IPS-18a (cell line): ENCODE results near the gene OR56B4.
"Not testable (repeated sequence)": the region's sequence is repeated elsewhere in the genome, so short reads cannot be mapped to it uniquely, and the experiment has no call there.

Source experiments
- H3K27ac ChIP-seq: one replicate; pipeline ENCODE4 v1.5.1; 2013; ENCODE audit warnings: low read length
- H3K27me3 ChIP-seq: one replicate; pipeline ENCODE4 v1.6.1; 2013; ENCODE audit warnings: mild to moderate bottlenecking, low read length; ENCODE audit not compliant: control insufficient read depth, insufficient read depth
- H3K36me3 ChIP-seq: one replicate; pipeline ENCODE4 v1.6.1; 2013; ENCODE audit warnings: low read depth, low read length; ENCODE audit not compliant: control insufficient read depth
- H3K4me1 ChIP-seq: one replicate; pipeline ENCODE4 v1.6.1; 2013; ENCODE audit warnings: low read depth, low read length; ENCODE audit not compliant: control insufficient read depth
- H3K4me3 ChIP-seq: one replicate; pipeline ENCODE4 v1.5.1; 2013; ENCODE audit warnings: low read length
- H3K9ac ChIP-seq: one replicate; pipeline ENCODE4 v1.6.1; 2013; ENCODE audit warnings: mild to moderate bottlenecking, low read length, moderate library complexity
- H3K9me3 ChIP-seq: one replicate; pipeline ENCODE4 v1.6.1; 2013; ENCODE audit warnings: low read depth, low read length; ENCODE audit not compliant: control insufficient read depth

OR56B4 gene

DNA sequence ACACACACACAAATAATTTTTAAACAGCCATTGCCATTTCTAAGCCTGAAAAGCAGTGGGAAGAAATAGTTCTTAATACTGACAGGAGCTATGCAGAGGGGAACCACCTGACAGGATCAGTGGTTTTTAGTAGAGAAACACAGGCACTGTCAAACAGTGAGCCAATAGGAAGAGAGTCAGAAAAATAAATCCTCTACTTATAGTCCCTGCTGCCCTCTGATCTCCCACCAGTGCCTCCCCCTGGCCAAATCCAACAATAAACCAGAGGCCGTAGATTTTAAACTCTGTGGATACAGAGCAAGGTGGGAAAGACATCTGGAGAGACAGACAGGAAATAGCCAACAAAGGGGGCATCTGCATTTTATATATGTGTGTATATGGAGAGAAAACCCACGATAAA is 7.9 kb upstream of the OR56B4 start:
- no peak overlapping the region for H3K27ac ChIP-seq
- H3K27me3 ChIP-seq = no peaks in the 10 kb centered on the region
- no peaks in the 10 kb centered on the region for H3K36me3 ChIP-seq
- H3K4me3 ChIP-seq = no peak overlapping the region
- no peaks in the 10 kb centered on the region for H3K9me3 ChIP-seq
- H3K9ac ChIP-seq = no peak overlapping the region
- H3K4me1 ChIP-seq = no peaks in the 10 kb centered on the region

DNA sequence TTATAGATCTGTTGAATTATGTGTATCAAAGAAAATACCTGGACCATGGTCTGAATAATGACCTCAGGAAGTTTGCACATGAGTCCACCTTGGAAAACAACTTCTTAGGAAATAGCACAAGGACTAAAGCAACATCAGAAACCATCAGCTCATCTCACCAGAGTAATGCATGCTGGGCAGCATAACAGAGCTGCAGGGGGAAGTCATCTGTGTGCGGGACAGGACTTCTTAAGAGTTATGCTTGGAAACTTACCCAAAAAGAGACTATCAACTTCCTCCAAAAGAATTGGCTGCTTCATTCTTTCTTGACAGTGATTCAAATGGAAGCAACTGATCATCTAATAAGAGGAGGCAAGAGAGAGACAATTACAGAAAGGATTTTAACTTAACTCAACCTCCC is 2.5 kb downstream of the OR56B4 start:
- Histone ChIP-seq H3K4me3 (no peak overlapping the region), H3K9ac (no peak overlapping the region), H3K36me3 (no peaks in the 10 kb centered on the region), H3K27me3 (no peaks in the 10 kb centered on the region), H3K27ac (no peak overlapping the region), H3K4me1 (no peaks in the 10 kb centered on the region), H3K9me3 (no peaks in the 10 kb centered on the region)

DNA sequence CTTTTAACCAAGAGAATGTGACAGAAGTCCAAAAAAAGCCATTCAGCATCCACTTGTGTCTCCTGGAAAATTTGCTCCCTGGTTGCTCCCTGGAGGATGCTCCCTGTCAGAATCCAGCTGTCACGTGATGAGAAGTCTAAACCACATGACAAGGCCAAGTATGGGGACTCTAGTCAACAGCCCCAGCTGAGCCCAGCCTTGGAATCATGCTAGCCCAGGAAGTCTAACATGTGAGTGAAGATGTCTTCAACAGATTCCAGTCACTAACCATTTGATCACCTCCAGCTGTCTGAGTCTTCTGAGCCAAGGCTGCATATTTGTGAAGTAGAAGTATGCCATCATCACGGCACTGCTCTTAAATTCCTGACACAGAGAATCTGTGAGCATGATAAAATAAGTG is 4.2 kb downstream of the OR56B4 start:
- Histone ChIP-seq H3K9ac (no peak overlapping the region), H3K4me3 (no peak overlapping the region), H3K27me3 (no peaks in the 10 kb centered on the region), H3K36me3 (no peaks in the 10 kb centered on the region), H3K4me1 (no peaks in the 10 kb centered on the region), H3K9me3 (no peaks in the 10 kb centered on the region), H3K27ac (no peak overlapping the region)

DNA sequence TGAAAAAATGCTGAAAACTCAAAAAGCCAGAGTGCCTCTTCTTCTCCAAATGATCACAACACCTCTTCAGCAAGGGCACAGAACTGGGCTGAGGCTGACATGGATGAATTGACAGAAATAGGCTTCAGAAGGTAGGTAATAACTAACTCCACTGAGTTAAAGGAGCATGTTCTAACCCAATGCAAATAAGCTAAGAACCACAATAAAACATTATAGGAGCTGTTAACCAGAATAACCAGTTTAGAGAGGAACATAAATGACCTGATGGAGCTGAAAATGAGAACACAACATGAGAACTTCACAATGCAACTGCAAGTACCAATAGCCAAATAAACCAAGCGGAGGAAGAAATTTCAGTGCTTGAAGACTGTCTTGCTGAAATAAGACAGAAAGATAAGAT is 9.2 kb downstream of the OR56B4 start:
- no peaks in the 10 kb centered on the region for H3K4me1 ChIP-seq
- no peaks in the 10 kb centered on the region for H3K36me3 ChIP-seq
- H3K9ac ChIP-seq = no peak overlapping the region
- no peak overlapping the region for H3K4me3 ChIP-seq
- no peak overlapping the region for H3K27ac ChIP-seq
- H3K9me3 ChIP-seq = no peaks in the 10 kb centered on the region
- H3K27me3 ChIP-seq = no peaks in the 10 kb centered on the region

DNA sequence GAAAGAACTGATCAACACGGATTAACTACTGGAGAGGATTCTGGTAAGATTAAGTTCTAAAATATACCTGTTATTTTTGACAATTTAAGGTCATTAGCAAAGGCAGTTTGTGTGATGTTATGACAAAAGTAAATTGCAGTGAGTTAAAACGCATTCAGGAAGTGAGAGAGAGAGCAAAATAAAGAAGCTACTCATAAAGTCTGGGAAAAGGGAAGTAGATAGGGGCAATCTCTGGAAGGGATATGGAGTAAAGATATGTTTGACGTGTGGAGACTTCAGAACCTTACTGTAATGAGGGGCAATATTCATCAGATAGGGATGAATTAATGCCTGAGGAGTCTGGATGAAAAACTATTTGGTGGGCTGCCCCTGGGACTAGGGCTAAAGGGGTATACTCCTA is 16.8 kb downstream of the OR56B4 start:
- Histone ChIP-seq H3K9ac (no peak overlapping the region), H3K4me1 (no peaks in the 10 kb centered on the region), H3K27ac (no peak overlapping the region), H3K36me3 (no peaks in the 10 kb centered on the region), H3K9me3 (no peaks in the 10 kb centered on the region), H3K4me3 (no peak overlapping the region), H3K27me3 (no peaks in the 10 kb centered on the region)

DNA sequence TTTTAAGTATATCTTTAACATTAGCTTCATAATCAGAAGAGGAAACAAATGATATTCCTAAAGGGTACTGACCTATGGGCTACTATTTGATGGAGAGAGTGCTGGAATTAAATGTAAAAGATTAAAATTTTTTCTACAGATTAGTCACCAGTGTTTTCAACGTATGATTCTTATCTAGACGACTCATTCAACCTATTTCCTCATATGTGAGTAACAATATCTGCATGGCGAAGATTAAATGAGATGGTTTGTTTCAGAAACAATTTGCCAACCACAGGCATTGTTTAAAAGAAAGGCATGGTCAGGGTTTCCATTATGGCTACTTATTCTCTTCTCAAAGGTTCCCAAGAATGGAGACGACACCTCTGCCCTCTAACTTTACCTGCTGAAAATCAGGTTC is 20.4 kb downstream of the OR56B4 start:
- no peak overlapping the region for H3K27ac ChIP-seq
- H3K4me1 ChIP-seq = no peaks in the 10 kb centered on the region
- H3K27me3 ChIP-seq = no peaks in the 10 kb centered on the region

DNA sequence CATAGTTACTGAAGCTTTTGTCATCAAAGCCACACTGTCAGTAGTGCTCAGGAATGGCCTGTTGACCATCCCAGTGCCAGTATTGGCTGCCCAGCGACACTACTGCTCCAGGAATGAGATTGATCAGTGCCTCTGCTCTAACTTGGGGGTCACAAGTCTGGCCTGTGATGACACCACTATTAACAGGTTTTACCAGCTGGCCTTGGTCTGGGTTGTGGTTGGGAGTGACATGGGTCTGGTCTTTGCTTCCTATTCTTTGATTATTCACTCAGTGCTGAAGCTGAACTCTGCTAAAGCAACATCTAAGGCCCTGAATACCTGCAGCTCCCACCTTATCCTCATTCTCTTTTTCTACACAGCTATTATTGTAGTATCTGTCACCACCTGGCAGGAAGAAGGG is 21.5 kb downstream of the OR56B4 start:
- H3K9ac ChIP-seq = no peak overlapping the region
- no peaks in the 10 kb centered on the region for H3K9me3 ChIP-seq
- H3K4me1 ChIP-seq = no peaks in the 10 kb centered on the region
- H3K27me3 ChIP-seq = no peaks in the 10 kb centered on the region
- H3K36me3 ChIP-seq = no peaks in the 10 kb centered on the region
- H3K4me3 ChIP-seq = no peak overlapping the region
- no peak overlapping the region for H3K27ac ChIP-seq

More for the DNA sequence above, 20.4 kb downstream of the OR56B4 start:
- H3K36me3 ChIP-seq = no peaks in the 10 kb centered on the region
- H3K9me3 ChIP-seq = no peaks in the 10 kb centered on the region
- no peak overlapping the region for H3K4me3 ChIP-seq
- H3K9ac ChIP-seq = no peak overlapping the region

DNA sequence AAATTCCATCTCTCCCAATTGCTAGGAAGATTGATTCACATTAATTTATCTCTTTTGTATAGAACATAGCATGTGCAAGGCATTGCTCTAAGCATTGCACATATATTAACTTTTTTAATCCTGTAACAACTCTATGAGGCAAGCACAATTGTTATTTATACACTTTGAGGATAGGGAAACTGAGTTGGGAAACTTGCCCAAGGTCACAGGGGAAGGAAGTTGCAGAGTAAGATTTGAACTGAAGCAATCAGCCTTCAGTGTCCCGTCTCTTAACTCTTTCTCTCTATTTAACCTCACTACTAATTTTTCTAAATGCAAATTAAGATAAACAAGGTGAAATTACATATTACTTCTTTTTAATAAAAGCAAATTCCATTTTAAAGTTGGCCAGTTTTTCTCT is 22.2 kb downstream of the OR56B4 start:
- Histone ChIP-seq H3K9me3 (no peaks in the 10 kb centered on the region), H3K4me1 (no peaks in the 10 kb centered on the region), H3K9ac (no peak overlapping the region), H3K36me3 (no peaks in the 10 kb centered on the region), H3K4me3 (no peak overlapping the region), H3K27ac (no peak overlapping the region), H3K27me3 (no peaks in the 10 kb centered on the region)

DNA sequence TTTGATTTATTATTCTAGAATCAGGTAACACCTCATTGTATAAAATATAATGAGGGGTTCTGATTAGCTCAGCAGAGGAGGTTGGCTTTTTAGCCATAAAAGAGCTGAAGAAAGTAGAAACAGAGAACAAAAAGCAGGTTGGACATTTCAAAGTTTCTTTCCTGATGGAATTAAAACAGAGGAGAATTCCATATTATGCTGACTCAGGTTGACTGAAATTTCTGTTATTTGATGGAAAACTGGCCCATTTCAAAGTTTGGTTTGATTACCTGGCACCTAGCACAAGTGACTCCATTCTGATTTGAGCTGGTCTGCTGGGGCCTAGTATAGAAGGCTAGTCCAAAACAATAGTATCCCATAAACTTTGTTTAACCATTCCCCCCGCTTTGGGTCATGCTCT is 24.9 kb downstream of the OR56B4 start:
- Histone ChIP-seq H3K4me1 (no peaks in the 10 kb centered on the region), H3K27ac (no peak overlapping the region), H3K36me3 (no peaks in the 10 kb centered on the region), H3K9me3 (no peaks in the 10 kb centered on the region), H3K9ac (no peak overlapping the region), H3K27me3 (no peaks in the 10 kb centered on the region), H3K4me3 (no peak overlapping the region)

DNA sequence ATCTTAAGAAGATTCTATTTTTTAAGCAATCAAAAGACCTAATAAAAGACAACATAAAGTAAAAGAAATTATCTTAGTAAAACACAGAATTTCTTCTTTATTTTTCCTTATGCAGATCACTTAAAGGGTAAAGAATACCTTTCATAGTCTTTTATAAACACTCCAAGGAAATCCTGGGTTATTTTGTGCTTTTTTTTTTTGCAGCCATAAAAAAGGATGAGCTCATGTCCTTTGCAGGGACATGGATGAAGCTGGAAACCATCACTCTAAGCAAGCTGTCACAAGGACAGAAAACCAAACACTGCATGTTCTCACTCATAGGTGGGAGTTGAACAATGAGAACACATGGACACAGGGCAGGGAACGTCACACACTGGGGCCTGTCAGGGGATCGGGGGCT is 28.5 kb downstream of the OR56B4 start:
- not testable (repeated sequence) for H3K27me3 ChIP-seq, H3K9me3 ChIP-seq, H3K9ac ChIP-seq, H3K27ac ChIP-seq, H3K4me3 ChIP-seq, H3K4me1 ChIP-seq, H3K36me3 ChIP-seq

DNA sequence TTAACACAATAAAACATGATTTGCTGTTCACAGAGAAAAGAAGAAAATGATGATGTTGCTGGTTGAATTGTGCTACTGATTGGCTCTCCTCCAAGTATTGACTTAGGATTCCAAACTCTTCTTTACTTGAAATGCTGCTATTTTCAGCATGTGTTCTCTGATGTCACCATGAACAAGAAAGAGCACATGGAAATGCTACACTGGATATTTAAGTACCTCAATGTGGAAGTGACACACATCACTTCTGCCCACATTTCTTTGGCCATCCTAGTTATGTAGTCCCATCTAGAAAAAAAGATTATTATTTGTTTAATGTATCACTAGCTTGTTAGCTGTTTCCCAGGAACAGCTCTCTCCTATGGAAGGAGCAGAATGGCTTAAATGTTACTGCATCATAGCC is 35.5 kb downstream of the OR56B4 start:
- Histone ChIP-seq H3K4me3 (peak overlapping the region; percentile 48), H3K9ac (no peak overlapping the region), H3K9me3 (no peaks in the 10 kb centered on the region), H3K4me1 (peaks cover 4% of the 10 kb centered on the region), H3K27ac (no peak overlapping the region), H3K36me3 (no peaks in the 10 kb centered on the region), H3K27me3 (no peaks in the 10 kb centered on the region)

DNA sequence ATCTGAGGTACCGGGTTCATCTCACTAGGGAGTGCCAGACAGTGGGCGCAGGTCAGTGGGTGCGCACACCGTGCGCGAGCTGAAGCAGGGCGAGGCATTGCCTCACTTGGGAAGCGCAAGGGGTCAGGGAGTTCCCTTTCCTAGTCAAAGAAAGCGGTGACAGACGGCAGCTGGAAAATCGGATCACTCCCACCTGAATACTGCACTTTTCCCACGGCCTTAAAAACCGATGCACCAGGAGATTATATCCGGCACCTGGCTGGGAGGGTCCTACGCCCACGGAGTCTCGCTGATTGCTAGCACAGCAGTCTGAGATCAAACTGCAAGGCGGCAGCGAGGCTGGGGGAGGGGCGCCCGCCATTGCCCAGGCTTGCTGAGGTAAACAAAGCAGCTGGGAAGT is 36.3 kb downstream of the OR56B4 start:
- H3K36me3 ChIP-seq, H3K27me3 ChIP-seq, H3K9me3 ChIP-seq, H3K27ac ChIP-seq, H3K4me1 ChIP-seq: not testable (repeated sequence)
- Histone ChIP-seq H3K9ac (peak overlapping the region; percentile 12), H3K4me3 (peak overlapping the region; percentile 48)

DNA sequence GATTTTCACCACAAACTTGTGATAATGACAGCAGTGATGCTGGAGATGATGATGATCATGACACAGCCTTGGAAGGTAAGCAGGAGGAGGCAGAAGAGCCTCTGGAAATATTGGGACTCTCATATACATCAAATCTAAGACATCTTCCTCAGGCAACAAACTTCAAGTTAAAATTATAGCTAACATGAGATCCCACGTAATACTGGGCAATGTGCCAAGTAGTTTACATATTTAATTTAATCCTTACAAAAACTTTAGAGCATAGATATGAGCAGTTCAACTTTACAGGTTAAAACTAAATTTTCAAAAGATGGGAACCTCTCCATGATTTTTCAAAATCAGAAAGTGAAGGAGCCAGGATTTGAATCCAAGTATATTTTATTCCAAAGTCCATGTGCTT is 43.6 kb downstream of the OR56B4 start:
- Histone ChIP-seq H3K4me1 (no peaks in the 10 kb centered on the region), H3K9ac (no peak overlapping the region), H3K27me3 (no peaks in the 10 kb centered on the region), H3K4me3 (no peak overlapping the region), H3K9me3 (no peaks in the 10 kb centered on the region), H3K36me3 (no peaks in the 10 kb centered on the region), H3K27ac (no peak overlapping the region)
